Activated B cell treated with CpG ODN at 0.5 μM for 24 hours (primary cell): Measurements from ENCODE around the gene AIP. TPM values are rescaled to one million over a fixed set of nuclear protein-coding genes. Genes with fewer than 3 reads are reported as not detected.

Experiments used
- ATAC-seq: fragments of 200-7000 bp; cut with Tn5 transposase; one replicate; pipeline ENCODE4 v1.10.0; 2021; ENCODE audit warnings: low read depth, mild to moderate bottlenecking, moderate library complexity
- CTCF ChIA-PET: fragments of 350-600 bp; sonication (Branson Sonifier 250); formaldehyde crosslinking; loops from one replicate; lab custom pipeline; 2021; ENCODE audit warnings: antibody characterized with exemption; lab: Charles Lee
- POLR2A ChIA-PET: fragments of 350-600 bp; sonication (Branson Sonifier 250); formaldehyde crosslinking; loops from one replicate; lab custom pipeline; 2021; ENCODE audit warnings: antibody characterized with exemption; lab: Charles Lee
- DNase-seq: peaks from one replicate; pipeline ENCODE4 v3.0.0; 2022
- H3K27ac Mint-ChIP-seq: one replicate; pipeline ENCODE4 v1.8.0; 2020; ENCODE audit warnings: mixed read lengths
- H3K27me3 Mint-ChIP-seq: one replicate; pipeline ENCODE4 v1.8.0; 2021; ENCODE audit warnings: mixed read lengths
- H3K36me3 Mint-ChIP-seq: one replicate; pipeline ENCODE4 v1.8.0; 2021; ENCODE audit warnings: low read depth, mixed read lengths
- H3K4me1 Mint-ChIP-seq: one replicate; pipeline ENCODE4 v1.8.0; 2021; ENCODE audit warnings: mixed read lengths
- H3K4me3 Mint-ChIP-seq: one replicate; pipeline ENCODE4 v1.8.0; 2020; ENCODE audit warnings: mild to moderate bottlenecking, mixed read lengths
- H3K9me3 Mint-ChIP-seq: one replicate; pipeline ENCODE4 v1.8.0; 2020; ENCODE audit warnings: mixed read lengths
- intact Hi-C: fragments of 100-400 bp; cut with micrococcal nuclease; formaldehyde crosslinking; loops from one replicate; pipeline ENCODE4 v1.15.1; 2024
- total RNA-seq: library from RNA; stranded (reverse); gene quantifications from 2 replicates; pipeline ENCODE4 v1.2.3, GENCODE V29; 2022
- TF ChIP-seq, protein P1 (sequence below): fragments of 200-600 bp; IDR thresholded peaks from one replicate; pipeline ENCODE4 v1.8.0; 2022; ENCODE audit warnings: antibody characterized with exemption, mild to moderate bottlenecking

The AIP gene
- total RNA-seq, 1 donor from 2014 or later: 108 TPM

DNA sequence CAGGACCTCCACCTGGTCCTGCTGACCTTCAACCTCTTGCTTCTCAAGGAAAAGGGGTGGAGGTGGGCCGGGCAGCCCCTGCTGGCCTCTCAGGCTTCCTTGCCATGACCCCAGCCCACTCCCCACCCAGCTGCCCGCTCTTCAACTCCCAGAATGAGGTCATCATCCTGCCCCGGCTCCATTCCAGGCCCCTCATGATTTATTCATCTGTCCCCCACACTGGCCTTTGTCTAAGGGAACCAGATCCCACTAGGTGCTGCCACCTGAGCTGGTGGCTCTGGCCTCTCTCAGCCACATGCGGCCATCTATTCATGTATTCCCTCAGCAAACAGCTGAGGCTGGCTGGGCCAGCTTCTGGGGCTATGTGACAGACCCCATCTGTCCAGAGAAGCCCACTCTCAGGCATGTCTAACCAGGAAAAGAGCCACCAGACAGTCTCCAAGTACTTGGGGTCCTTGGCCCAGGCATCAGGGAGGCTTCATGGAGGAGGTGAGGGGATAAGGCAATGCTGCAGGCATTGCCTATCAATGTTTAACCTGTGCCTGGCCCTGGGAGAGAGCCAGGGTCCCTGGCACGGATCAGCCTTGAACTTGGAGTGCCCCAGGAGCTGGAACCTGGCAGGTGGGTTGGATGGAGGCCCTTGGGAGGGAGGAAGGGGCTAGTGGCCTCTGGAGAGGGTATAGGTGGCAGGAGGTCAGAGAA is 42.6 kb downstream of the AIP start:
- CTCF ChIA-PET: no interaction called here

DNA sequence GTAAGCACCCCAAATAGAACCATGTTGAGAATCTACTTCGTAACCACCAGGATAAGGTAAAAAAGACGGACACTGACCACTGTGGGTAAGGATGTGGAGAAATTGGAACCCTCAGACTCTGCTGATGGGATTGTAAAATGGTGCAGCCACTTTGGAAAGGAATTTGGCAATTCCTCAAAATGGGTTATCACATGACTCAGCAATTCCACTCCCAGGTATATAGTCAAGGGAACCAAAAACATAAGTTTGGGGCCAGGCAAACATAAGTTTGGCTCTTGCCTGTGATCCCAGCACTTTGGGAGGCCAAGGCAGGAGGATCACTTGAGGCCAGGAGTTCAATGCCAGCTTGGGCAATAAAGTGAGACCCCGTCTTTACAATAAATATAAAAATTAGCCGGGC is 45.5 kb downstream of the AIP start:
- POLR2A ChIA-PET: no interaction called here
- H3K27me3 Mint-ChIP-seq: peaks cover 24% of the 10 kb centered on the region
- DNase-seq: no peak

More for the DNA sequence above, 42.6 kb downstream of the AIP start:
- TF ChIP-seq, protein P1, sequence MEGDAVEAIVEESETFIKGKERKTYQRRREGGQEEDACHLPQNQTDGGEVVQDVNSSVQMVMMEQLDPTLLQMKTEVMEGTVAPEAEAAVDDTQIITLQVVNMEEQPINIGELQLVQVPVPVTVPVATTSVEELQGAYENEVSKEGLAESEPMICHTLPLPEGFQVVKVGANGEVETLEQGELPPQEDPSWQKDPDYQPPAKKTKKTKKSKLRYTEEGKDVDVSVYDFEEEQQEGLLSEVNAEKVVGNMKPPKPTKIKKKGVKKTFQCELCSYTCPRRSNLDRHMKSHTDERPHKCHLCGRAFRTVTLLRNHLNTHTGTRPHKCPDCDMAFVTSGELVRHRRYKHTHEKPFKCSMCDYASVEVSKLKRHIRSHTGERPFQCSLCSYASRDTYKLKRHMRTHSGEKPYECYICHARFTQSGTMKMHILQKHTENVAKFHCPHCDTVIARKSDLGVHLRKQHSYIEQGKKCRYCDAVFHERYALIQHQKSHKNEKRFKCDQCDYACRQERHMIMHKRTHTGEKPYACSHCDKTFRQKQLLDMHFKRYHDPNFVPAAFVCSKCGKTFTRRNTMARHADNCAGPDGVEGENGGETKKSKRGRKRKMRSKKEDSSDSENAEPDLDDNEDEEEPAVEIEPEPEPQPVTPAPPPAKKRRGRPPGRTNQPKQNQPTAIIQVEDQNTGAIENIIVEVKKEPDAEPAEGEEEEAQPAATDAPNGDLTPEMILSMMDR: no peak
- Mint-ChIP-seq H3K27ac (no peak overlapping the region), H3K27me3 (peaks cover 26% of the 10 kb centered on the region), H3K4me3 (no peak overlapping the region), H3K36me3 (no peaks in the 10 kb centered on the region), H3K4me1 (no peaks in the 10 kb centered on the region), H3K9me3 (peaks cover 3% of the 10 kb centered on the region)
- ATAC-seq (no peak), DNase-seq (no peak)
- POLR2A ChIA-PET: no interaction called here
- intact Hi-C loops: no loop called here

DNA sequence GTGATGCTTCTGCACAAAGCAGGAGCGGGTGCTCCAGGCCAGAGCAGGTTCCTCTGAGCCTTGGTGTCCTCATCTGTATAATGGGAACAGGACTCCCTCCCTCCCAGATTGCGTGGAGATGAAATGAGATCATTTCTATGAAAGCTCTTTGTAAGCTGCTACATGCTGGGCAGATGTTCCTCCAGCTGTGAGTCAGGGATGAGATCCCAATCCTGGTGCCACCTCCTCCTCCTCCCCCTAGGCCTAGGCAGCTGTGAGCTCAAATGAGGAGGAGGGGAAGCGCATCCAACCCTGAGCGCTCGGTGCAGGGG is 47.4 kb downstream of the AIP start:
- Mint-ChIP-seq H3K4me1 (no peaks in the 10 kb centered on the region), H3K27ac (no peak overlapping the region), H3K9me3 (peaks cover 10% of the 10 kb centered on the region), H3K4me3 (no peak overlapping the region), H3K36me3 (no peaks in the 10 kb centered on the region), H3K27me3 (peaks cover 20% of the 10 kb centered on the region)
- ATAC-seq (no peak), DNase-seq (no peak)
- TF ChIP-seq, protein P1: no peak
- intact Hi-C loops: no loop called here
- ChIA-PET POLR2A (no interaction called here), CTCF (no interaction called here)

More for the DNA sequence above, 45.5 kb downstream of the AIP start:
- Mint-ChIP-seq H3K27ac (no peak overlapping the region), H3K36me3 (no peaks in the 10 kb centered on the region), H3K9me3 (peaks cover 7% of the 10 kb centered on the region), H3K4me1 (no peaks in the 10 kb centered on the region), H3K4me3 (no peak overlapping the region)
- no peak for ATAC-seq
- TF ChIP-seq, protein P1: no peak
- intact Hi-C loops: no loop called here
- CTCF ChIA-PET: no interaction called here

DNA sequence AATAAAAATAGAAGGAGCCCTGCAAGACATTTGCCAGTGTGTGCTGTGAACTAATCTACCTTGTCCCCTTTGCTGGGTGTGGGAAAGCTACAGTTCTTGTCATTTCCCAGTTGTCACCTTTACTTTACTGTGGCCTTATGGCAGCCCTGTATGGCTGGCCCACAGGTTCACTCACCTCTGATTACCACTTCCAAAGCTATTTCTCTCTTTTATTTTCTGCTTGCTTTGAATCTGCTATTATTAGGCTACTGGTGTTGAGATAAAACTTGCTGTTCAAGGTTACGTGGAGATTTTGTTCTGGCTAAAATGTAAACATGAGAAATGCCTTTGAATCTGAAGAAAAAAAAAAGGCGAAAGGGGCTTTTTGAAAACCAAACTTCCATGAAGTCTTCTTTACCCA is 50.1 kb downstream of the AIP start:
- POLR2A ChIA-PET: no interaction called here
- DNase-seq (no peak), ATAC-seq (no peak)
- no peak overlapping the region for H3K4me3 Mint-ChIP-seq
- TF ChIP-seq, protein P1: no peak
- H3K27me3 Mint-ChIP-seq: peaks cover 9% of the 10 kb centered on the region
- H3K36me3 Mint-ChIP-seq: no peaks in the 10 kb centered on the region
- H3K9me3 Mint-ChIP-seq: peaks cover 9% of the 10 kb centered on the region
- no peak overlapping the region for H3K27ac Mint-ChIP-seq
- intact Hi-C loops: no loop called here
- CTCF ChIA-PET: no interaction called here
- H3K4me1 Mint-ChIP-seq: no peaks in the 10 kb centered on the region

DNA sequence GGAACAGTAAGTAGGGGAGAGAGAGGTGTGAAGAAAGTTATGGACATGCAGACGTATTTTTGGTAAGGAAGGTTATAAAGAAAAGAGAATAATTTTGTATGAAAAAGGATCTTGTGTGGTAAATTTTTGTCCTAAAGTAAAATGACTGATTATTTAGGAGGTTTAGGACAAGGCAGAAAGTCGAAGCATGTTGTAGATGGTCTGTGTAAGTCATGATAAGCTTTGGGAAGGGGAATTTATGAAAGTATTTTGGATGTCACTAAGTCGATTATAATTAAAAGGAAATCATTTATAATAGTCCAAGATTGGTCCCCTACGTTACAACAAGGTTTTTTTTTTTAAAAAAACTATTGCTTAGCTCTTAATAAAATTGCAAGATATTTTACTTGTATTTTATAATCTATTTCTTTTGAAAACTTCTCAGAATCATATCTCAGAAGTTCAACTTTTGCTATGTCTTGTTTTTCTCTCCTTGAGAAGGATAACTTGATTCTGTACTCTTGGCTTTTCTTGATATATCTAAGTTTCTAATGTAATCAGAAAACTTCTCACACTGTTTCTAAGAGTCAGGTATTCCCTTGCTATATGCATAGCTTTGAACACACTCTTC is 51.3 kb downstream of the AIP start:
- CTCF ChIA-PET: no interaction called here
- ATAC-seq (no peak), DNase-seq (no peak)
- Mint-ChIP-seq H3K4me3 (no peak overlapping the region), H3K27me3 (peaks cover 8% of the 10 kb centered on the region), H3K36me3 (no peaks in the 10 kb centered on the region), H3K27ac (no peak overlapping the region), H3K4me1 (no peaks in the 10 kb centered on the region), H3K9me3 (peaks cover 9% of the 10 kb centered on the region)
- POLR2A ChIA-PET: interaction anchor here (0.8 kb wide), 1 partner anchor 182 kb away, joined by 7 read pairs; no protein-coding TSS in a partner anchor
- intact Hi-C loops: no loop called here
- TF ChIP-seq, protein P1: no peak
